Lung (tissue), 12 donors: Measurements from ENCODE around the gene VAPB. TPM values are rescaled to one million over a fixed set of nuclear protein-coding genes. Genes with fewer than 3 reads are reported as not detected.

Experiments used
- ATAC-seq: fragments of 200-7000 bp; cut with Tn5 transposase; one replicate; pipeline ENCODE4 v1.9.1; 2020; ENCODE audit warnings: moderate number of reproducible peaks; ENCODE audit not compliant: insufficient read depth, low FRiP score
- DNase-seq, 3 donors: peaks; one replicate each; pipeline ENCODE4 v3.0.0-alpha.2; 2013 to 2017
- H3K27ac ChIP-seq, 2 donors: one replicate each; pipeline ENCODE4 v1.5.1; 2013; ENCODE audit warnings: mild to moderate bottlenecking in 2 of 2, moderate library complexity in 2 of 2, control low read depth in 1 of 2, inconsistent platforms in 1 of 2, low read depth in 1 of 2, low read length in 1 of 2
- H3K27me3 ChIP-seq, 3 donors: one replicate each; pipeline ENCODE4 v1.5.1; 2013; ENCODE audit warnings: low read length in 2 of 3; ENCODE audit not compliant: control insufficient read depth in 3 of 3, insufficient read depth in 3 of 3
- H3K36me3 ChIP-seq, 4 donors: one replicate each; pipeline ENCODE4 v1.5.1; 2013; ENCODE audit warnings: low read length in 4 of 4, mild to moderate bottlenecking in 1 of 4, moderate library complexity in 1 of 4; ENCODE audit not compliant: control insufficient read depth in 4 of 4, insufficient read depth in 4 of 4
- H3K4me1 ChIP-seq, 5 donors: one replicate each; pipeline ENCODE4 v1.5.1; 2013; ENCODE audit warnings: low read length in 5 of 5, mild to moderate bottlenecking in 2 of 5, moderate library complexity in 1 of 5; ENCODE audit not compliant: control insufficient read depth in 5 of 5, insufficient read depth in 5 of 5
- H3K4me3 ChIP-seq: one replicate; pipeline ENCODE4 v1.5.1; 2013; ENCODE audit warnings: mild to moderate bottlenecking, control low read depth, moderate library complexity
- H3K9ac ChIP-seq, 2 donors: one replicate each; pipeline ENCODE4 v1.5.1; 2013; ENCODE audit warnings: low read length in 2 of 2, control low read depth in 1 of 2; ENCODE audit not compliant: insufficient read depth in 1 of 2
- H3K9me3 ChIP-seq, 4 donors: one replicate each; pipeline ENCODE4 v1.5.1; 2013; ENCODE audit warnings: low read length in 3 of 4, mild to moderate bottlenecking in 1 of 4, moderate library complexity in 1 of 4; ENCODE audit not compliant: control insufficient read depth in 4 of 4, insufficient read depth in 3 of 4
- CTCF ChIP-seq: IDR thresholded peaks from 2 replicates; pipeline ENCODE4 v1.5.1; 2012; ENCODE audit warnings: mild to moderate bottlenecking; ENCODE audit errors: control extremely low read depth, extremely low read depth
- WGBS, 2 donors: extraction: QIAGEN DNeasy Blood & Tissue Kit; methylation state at CpG; one replicate each; pipeline ENCODE4 v1.1.7; 2013; 5-methylcytosine and 5-hydroxymethylcytosine counted together
- polyA plus RNA-seq, 2 donors: library from polyadenylated mRNA; stranded (reverse); fragments of 200-250 nt; gene quantifications; one replicate each; pipeline ENCODE4 v1.2.1, GENCODE V29; 2013
- total RNA-seq, 2 donors: library from RNA; depleted of rRNA in 1 of 2; stranded (reverse); fragments of >200 nt in 1 of 2; gene quantifications; one replicate each; pipeline ENCODE4 v1.2.1, GENCODE V29; 2014 to 2021
- donor health status: control.
- donor health status: control.
- donor health status: Bipolar disorder and iron deficiency.
- donor health status: healthy.
- donor health status: DM: yes; HTN: yes; CAD: no.

The VAPB gene
- total and polyA plus RNA-seq, 4 donors: 21.3 to 44.7 (median 24.1) TPM

GRCh38 chr20:58492795-58493524 lies 103.9 kb downstream of the VAPB start:
- H3K9me3 ChIP-seq: no peaks in the 10 kb centered on the region
- no peak overlapping the region for H3K4me3 ChIP-seq
- TF ChIP-seq CTCF: no peak
- H3K27me3 ChIP-seq: peaks cover 0 to 9% (median 2%) of the 10 kb centered on the region in 3 donors
- 86 to 93% methylated on average over 4 of the region's 4 CpGs for WGBS, 2 donors
- H3K27ac ChIP-seq: no peak overlapping the region
- H3K4me1 ChIP-seq: no peaks in the 10 kb centered on the region
- H3K9ac ChIP-seq: no peak overlapping the region
- ATAC-seq: no peak
- DNase-seq: no peak
- H3K36me3 ChIP-seq: no peaks in the 10 kb centered on the region

DNA sequence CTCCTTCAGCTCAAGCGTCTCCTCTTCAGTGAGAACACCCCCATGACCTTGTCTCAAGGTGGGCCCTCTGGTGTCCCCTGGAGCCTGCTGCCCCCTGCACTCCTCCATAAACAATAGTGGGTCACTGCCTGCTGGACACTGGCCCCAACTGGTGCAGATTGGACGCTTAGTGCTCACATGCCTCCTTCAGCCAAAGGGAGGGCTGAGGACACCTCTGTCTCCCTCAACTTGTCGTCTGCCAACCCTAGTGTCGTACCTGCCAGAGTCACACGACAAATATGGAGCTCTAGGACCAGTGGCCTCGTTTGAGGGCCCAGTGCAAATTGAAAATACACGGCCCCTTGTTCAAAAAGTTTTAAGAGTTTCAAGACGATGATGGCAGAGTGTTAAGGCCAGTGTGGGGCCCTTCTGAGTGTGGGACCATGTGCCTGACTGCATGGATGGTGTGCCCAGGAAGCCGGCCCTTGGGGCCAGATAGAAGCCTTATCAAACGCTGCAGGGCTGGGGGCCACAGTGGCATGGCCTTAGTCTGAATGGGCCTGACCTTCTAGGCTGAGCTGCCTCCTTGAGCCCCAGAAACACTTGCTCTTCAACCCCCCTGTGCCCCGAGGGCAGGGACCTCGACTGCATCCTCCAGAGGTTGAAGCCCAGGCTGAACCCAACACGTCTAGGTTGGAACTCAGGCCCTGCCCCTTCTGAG lies 106.0 kb downstream of the VAPB start:
- H3K4me1 ChIP-seq: no peaks in the 10 kb centered on the region
- no peaks in the 10 kb centered on the region for H3K36me3 ChIP-seq
- no peak overlapping the region for H3K9ac ChIP-seq
- ATAC-seq: no peak
- 89 to 92% methylated on average over 13 of the region's 13 CpGs for WGBS, 2 donors
- no peak for DNase-seq
- H3K27ac ChIP-seq: no peak overlapping the region
- no peak for TF ChIP-seq CTCF
- H3K9me3 ChIP-seq: peaks cover 0 to 3% (median 0%) of the 10 kb centered on the region in 4 donors
- H3K4me3 ChIP-seq: no peak overlapping the region
- peaks cover 0 to 9% (median 2%) of the 10 kb centered on the region in 3 donors for H3K27me3 ChIP-seq

DNA sequence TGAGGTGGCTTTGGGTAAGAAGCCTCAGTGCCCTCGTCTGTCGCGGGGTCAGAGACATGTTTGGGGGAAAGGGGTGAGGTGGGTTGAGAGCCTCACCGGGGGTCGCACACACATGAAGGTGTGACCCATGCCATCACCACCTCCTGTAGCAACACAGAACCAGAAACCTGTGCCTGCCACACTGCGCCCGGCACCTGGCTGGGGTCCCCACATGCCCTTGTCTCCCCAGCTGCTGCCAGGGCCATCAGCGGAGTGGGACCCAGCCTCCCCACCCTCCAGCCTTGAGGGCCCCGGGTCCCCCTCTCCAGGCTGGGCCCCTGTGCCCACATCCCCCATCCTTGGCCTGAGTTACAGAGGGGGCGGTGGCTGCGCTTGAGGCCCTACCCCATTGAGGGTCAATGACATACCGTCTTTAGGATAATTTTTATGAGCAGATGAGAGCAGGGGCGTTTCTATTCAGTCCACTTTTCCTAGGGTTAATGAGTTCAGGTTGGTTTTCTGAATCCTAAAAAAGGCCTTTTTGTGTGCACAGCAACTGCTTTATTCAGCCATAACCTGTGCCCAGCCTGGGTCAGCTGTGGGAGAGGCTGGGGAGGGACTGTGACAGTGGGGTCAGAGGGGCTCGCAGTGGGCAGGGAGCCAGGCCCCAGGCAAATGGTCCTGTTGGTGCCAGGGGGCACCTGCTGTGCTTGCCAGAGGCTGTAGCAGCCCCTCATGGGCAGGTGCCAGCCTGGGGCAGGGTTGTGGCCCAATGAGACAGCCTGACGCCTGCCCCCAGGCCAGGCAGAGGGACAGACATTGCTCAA lies 106.8 kb downstream of the VAPB start:
- no peaks in the 10 kb centered on the region for H3K36me3 ChIP-seq
- no peak for TF ChIP-seq CTCF
- no peaks in the 10 kb centered on the region for H3K4me1 ChIP-seq
- no peak for DNase-seq
- H3K27me3 ChIP-seq: peaks cover 0 to 9% (median 0%) of the 10 kb centered on the region in 3 donors
- H3K9ac ChIP-seq: no peak overlapping the region
- no peak overlapping the region for H3K4me3 ChIP-seq
- 93 to 96% methylated on average over 15 of the region's 15 CpGs for WGBS, 2 donors
- H3K27ac ChIP-seq: no peak overlapping the region
- ATAC-seq: no peak
- H3K9me3 ChIP-seq: peaks cover 0 to 3% (median 0%) of the 10 kb centered on the region in 4 donors
